GM12874 (cell line): Measurements from ENCODE around the gene ABCA10.

ENCODE experiments used
- CTCF ChIP-seq: IDR thresholded peaks from 2 replicates; pipeline ENCODE4 v1.5.1; 2011; ENCODE audit warnings: low read depth, mild to moderate bottlenecking, control low read depth, low read length, moderate library complexity; ENCODE audit not compliant: insufficient read depth

The ABCA10 gene

GRCh38 chr17:69111794-69112193, 116.8 kb downstream of the ABCA10 start:
- no peak for TF ChIP-seq CTCF

DNA sequence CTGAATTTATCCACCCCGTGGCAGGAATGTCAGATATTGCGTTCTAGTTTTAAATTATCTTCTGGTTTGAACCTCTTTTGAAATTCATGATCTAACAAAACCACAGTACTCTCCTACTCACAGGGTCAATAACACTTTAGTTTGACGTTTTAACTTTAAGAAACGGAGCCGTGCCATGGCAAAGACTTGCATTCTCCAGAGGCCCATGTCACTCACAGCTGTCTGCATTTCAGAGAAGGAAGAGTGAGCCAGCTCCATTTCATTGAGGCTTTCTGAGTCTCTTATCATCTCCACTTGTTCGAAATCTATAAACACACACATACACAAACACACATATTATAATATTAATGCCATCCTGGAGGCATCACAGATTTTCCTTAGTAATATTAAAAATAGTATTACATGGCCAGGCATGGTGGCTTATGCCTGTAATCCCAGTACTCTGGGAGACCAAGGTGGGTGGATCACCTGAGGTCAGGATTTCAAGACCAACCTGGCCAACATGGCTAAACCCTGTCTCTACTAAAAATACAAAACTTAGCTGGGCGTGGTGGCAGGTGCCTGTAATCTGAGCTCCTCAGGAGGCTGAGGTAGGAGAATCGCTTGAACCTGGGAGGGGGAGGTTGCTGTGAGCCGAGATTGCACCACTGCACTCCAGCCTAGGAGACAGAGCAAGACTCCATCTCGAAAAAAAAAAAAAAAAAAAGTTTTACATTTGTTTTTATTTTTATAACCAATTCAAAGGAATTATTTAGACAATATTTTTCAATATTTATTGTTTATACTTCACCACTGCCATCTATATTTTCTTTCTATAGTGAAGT, 122.5 kb downstream of the ABCA10 start:
- no peak for TF ChIP-seq CTCF

DNA sequence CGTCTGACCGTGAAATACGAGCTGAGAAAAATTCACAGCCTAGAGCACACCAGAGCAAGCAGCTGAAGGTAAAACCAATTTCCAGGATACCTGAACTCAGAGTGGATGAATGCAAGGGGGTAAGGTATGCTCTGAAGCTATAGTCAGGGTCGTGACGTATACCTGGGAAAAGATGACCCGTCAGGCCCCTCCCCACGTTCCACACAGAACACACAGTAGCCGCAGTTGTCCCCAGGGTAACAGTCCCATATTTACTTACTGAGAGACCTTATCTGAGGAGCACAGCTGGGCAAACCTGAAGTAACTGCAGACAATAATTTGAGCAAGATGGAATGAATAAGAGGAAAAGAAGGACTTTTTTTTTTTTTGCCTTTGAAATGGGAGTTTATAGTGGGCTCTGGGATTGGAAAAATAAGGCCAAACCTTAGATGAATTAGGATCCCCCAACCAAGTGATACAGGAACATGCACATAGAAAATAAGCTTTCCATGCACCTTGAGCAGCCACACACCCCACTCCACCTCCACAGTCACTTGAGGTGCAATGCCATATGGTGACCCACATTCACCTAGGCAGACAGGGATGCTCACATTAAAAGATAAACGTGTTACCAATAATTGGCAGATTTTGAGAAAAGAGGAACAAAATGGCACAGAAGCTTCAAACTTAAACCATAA, 124.9 kb downstream of the ABCA10 start:
- TF ChIP-seq CTCF = no peak

- TF ChIP-seq CTCF = no peak
These were observed 130.0 kb downstream of the ABCA10 start for GRCh38 chr17:69098625-69099024.
